K562 (cell line): ENCODE data around the gene MDN1. TPM values are rescaled to one million over a fixed set of nuclear protein-coding genes. Genes with fewer than 3 reads are reported as not detected.
A peak's percentile ranks its signal among the peaks of the same experiment; 100 is the strongest.

Experiments used
- ARNT ChIP-seq, 2 experiments: fragments of 450-650 bp; IDR thresholded peaks; 2 replicates each; pipeline ENCODE4 v1.6.1; 2016; ENCODE audit warnings: mild to moderate bottlenecking in 1 of 2
- CREB1 ChIP-seq, 2 experiments: sonication (generic) in 1 of 2; formaldehyde crosslinking in 1 of 2; IDR thresholded peaks; 2 replicates each; pipeline versions ENCODE4 v1.6.1 to v1.8.0; 2012 to 2022; ENCODE audit warnings: inconsistent platforms in 1 of 2, mild to moderate bottlenecking in 1 of 2, missing genetic modification reagents in 1 of 2, moderate library complexity in 1 of 2
- ELF2 ChIP-seq: fragments of 250-450 bp; sonication (Bioruptor Pico); IDR thresholded peaks from 2 replicates; pipeline ENCODE4 v1.5.0; 2021; ENCODE audit warnings: mild to moderate bottlenecking
- HEY1 ChIP-seq: fragments of 250-450 bp; sonication (Bioruptor Pico); IDR thresholded peaks from 2 replicates; pipeline ENCODE4 v1.5.0; 2020; ENCODE audit warnings: mild to moderate bottlenecking, moderate library complexity, borderline replicate concordance
- JUNB ChIP-seq: fragments of 450-650 bp; formaldehyde crosslinking; conservative IDR thresholded peaks from 2 replicates; pipeline ENCODE4 v1.4.0; 2020; ENCODE audit warnings: mild to moderate bottlenecking
- KAT7 ChIP-seq: sonication (generic); formaldehyde crosslinking; IDR thresholded peaks from 2 replicates; pipeline ENCODE4 v1.8.0; 2022; ENCODE audit warnings: missing genetic modification reagents, mild to moderate bottlenecking, borderline replicate concordance
- KLF13 ChIP-seq: fragments of 450-650 bp; IDR thresholded peaks from 2 replicates; pipeline ENCODE4 v1.6.1; 2016; ENCODE audit warnings: missing genetic modification characterization, low read depth, mild to moderate bottlenecking, missing compliant biosample characterization, moderate library complexity, borderline replicate concordance
- NR1H2 ChIP-seq: sonication (generic); formaldehyde crosslinking; IDR thresholded peaks from 2 replicates; pipeline ENCODE4 v1.4.0; 2020; ENCODE audit warnings: mild to moderate bottlenecking, missing genetic modification reagents
- PTBP1 ChIP-seq: fragments of 200-400 bp; formaldehyde crosslinking; IDR thresholded peaks from 2 replicates; pipeline ENCODE4 v1.6.1; 2017; ENCODE audit warnings: low read depth, low read length
- SIN3B ChIP-seq: fragments of 450-650 bp; IDR thresholded peaks from 2 replicates; pipeline ENCODE4 v1.6.1; 2017; ENCODE audit warnings: low read depth, mild to moderate bottlenecking, moderate library complexity
- SMAD3 ChIP-seq: fragments of 450-650 bp; formaldehyde crosslinking; conservative IDR thresholded peaks from 2 replicates; pipeline ENCODE4 v1.4.0; 2020; ENCODE audit warnings: mild to moderate bottlenecking
- SMC3 ChIP-seq: conservative IDR thresholded peaks from 2 replicates; pipeline ENCODE4 v1.6.1; 2011; ENCODE audit warnings: low read depth, low read length, improper control_type of control experiment; ENCODE audit not compliant: insufficient read depth
- TEAD4 ChIP-seq, 2 experiments: sonication (generic) in 1 of 2; formaldehyde crosslinking in 1 of 2; IDR thresholded peaks; 2 replicates each; pipeline versions ENCODE4 v1.6.1 to v1.8.0; 2012 to 2022; ENCODE audit warnings: borderline replicate concordance in 1 of 2, inconsistent platforms in 1 of 2, low read length in 1 of 2, mild to moderate bottlenecking in 1 of 2, missing genetic modification reagents in 1 of 2
- TRIM25 ChIP-seq: fragments of 450-650 bp; IDR thresholded peaks from 2 replicates; pipeline ENCODE4 v1.7.0; 2016; ENCODE audit warnings: borderline replicate concordance
- ZNF217 ChIP-seq: sonication (generic); formaldehyde crosslinking; IDR thresholded peaks from 2 replicates; pipeline ENCODE4 v1.8.0; 2022; ENCODE audit warnings: mild to moderate bottlenecking, missing genetic modification reagents
- polyA plus RNA-seq, 8 experiments: library from polyadenylated mRNA; depleted of rRNA in 4 of 8; stranded (reverse) in 5 of 8; unstranded in 3 of 8; fragments of >200 nt; fragmentation: Nextera tagmentation in 2 of 8; fragmentation: Illumina TruSeq in 1 of 8; extraction: Ambion mirVana in 2 of 8; extraction: Trizol in 1 of 8; gene quantifications; 2 replicates each; pipeline versions ENCODE4 v1.2.1 to v1.2.3, GENCODE V29; 2011 to 2014; ENCODE audit warnings: inconsistent platforms in 1 of 8, missing spikeins in 1 of 8
- total RNA-seq, 7 experiments: library from RNA; depleted of rRNA in 6 of 7; stranded (reverse); fragments of >200 nt in 6 of 7; fragmentation: Illumina TruSeq in 2 of 7; extraction: Trizol in 2 of 7; gene quantifications; 2 replicates each; pipeline versions ENCODE4 v1.2.1 to v1.2.3, GENCODE V29; 2011 to 2021; ENCODE audit warnings: low replicate concordance in 1 of 7
- TF ChIP-seq, protein P1 (sequence below), 2 experiments: fragments of 450-650 bp; IDR thresholded peaks; 2 replicates each; pipeline ENCODE4 v1.6.1; 2016
- TF ChIP-seq, protein P2 (sequence below): sonication (generic); formaldehyde crosslinking; IDR thresholded peaks from 2 replicates; pipeline ENCODE4 v1.8.0; 2023; ENCODE audit warnings: mild to moderate bottlenecking, missing genetic modification reagents
- TF ChIP-seq, protein P3 (sequence below): conservative IDR thresholded peaks from 2 replicates; pipeline ENCODE4 v1.6.1; 2011; ENCODE audit warnings: low read depth, mild to moderate bottlenecking, low read length; ENCODE audit not compliant: control insufficient read depth

MDN1 gene
- total and polyA plus RNA-seq, 9 of the 15 experiments (the other 6 are each of a cell fraction or from before 2014, with no cell fraction given), result 25.6 to 93.6 (median 43.0) TPM

- TF ChIP-seq, protein P1, sequence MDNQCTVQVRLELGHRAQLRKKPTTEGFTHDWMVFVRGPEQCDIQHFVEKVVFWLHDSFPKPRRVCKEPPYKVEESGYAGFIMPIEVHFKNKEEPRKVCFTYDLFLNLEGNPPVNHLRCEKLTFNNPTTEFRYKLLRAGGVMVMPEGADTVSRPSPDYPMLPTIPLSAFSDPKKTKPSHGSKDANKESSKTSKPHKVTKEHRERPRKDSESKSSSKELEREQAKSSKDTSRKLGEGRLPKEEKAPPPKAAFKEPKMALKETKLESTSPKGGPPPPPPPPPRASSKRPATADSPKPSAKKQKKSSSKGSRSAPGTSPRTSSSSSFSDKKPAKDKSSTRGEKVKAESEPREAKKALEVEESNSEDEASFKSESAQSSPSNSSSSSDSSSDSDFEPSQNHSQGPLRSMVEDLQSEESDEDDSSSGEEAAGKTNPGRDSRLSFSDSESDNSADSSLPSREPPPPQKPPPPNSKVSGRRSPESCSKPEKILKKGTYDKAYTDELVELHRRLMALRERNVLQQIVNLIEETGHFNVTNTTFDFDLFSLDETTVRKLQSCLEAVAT (IDR thresholded peaks at IDR 0.05), result no peak; a peak in 1 of 4 replicates
- TF ChIP-seq ZNF217 (CRISPR knock-in tag), result 0 out of 2 replicates have a peak, but pooled peaks have one; percentile 2
- no peak for TF ChIP-seq TEAD4 (IDR thresholded peaks at IDR 0.05; ENCODE audit: low read length)
- TF ChIP-seq TEAD4 (CRISPR knock-in tag; IDR thresholded peaks at IDR 0.05; ENCODE audit: borderline replicate concordance), result no peak
- peak; percentile 87; the same call in 1 of the 2 replicates for TF ChIP-seq KAT7
- TF ChIP-seq TRIM25, result 0 out of 2 replicates have a peak, but pooled peaks have one; percentile 59
- TF ChIP-seq, protein P2, sequence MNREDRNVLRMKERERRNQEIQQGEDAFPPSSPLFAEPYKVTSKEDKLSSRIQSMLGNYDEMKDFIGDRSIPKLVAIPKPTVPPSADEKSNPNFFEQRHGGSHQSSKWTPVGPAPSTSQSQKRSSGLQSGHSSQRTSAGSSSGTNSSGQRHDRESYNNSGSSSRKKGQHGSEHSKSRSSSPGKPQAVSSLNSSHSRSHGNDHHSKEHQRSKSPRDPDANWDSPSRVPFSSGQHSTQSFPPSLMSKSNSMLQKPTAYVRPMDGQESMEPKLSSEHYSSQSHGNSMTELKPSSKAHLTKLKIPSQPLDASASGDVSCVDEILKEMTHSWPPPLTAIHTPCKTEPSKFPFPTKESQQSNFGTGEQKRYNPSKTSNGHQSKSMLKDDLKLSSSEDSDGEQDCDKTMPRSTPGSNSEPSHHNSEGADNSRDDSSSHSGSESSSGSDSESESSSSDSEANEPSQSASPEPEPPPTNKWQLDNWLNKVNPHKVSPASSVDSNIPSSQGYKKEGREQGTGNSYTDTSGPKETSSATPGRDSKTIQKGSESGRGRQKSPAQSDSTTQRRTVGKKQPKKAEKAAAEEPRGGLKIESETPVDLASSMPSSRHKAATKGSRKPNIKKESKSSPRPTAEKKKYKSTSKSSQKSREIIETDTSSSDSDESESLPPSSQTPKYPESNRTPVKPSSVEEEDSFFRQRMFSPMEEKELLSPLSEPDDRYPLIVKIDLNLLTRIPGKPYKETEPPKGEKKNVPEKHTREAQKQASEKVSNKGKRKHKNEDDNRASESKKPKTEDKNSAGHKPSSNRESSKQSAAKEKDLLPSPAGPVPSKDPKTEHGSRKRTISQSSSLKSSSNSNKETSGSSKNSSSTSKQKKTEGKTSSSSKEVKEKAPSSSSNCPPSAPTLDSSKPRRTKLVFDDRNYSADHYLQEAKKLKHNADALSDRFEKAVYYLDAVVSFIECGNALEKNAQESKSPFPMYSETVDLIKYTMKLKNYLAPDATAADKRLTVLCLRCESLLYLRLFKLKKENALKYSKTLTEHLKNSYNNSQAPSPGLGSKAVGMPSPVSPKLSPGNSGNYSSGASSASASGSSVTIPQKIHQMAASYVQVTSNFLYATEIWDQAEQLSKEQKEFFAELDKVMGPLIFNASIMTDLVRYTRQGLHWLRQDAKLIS, result peak; percentile 68; the same call in 1 of the 2 replicates
- TF ChIP-seq HEY1 (CRISPR knock-in tag), result no peak
- TF ChIP-seq ELF2 (CRISPR knock-in tag), result no peak
- TF ChIP-seq PTBP1, result no peak
- TF ChIP-seq CREB1 (IDR thresholded peaks at IDR 0.05), result peak; percentile 98
- peak; percentile 99 for TF ChIP-seq CREB1 (CRISPR knock-in tag; IDR thresholded peaks at IDR 0.05)
- TF ChIP-seq SIN3B, result peak; percentile 83
- no peak for TF ChIP-seq KLF13 (tag)
- no peak for TF ChIP-seq JUNB (CRISPR knock-in tag)
- TF ChIP-seq, protein P3, sequence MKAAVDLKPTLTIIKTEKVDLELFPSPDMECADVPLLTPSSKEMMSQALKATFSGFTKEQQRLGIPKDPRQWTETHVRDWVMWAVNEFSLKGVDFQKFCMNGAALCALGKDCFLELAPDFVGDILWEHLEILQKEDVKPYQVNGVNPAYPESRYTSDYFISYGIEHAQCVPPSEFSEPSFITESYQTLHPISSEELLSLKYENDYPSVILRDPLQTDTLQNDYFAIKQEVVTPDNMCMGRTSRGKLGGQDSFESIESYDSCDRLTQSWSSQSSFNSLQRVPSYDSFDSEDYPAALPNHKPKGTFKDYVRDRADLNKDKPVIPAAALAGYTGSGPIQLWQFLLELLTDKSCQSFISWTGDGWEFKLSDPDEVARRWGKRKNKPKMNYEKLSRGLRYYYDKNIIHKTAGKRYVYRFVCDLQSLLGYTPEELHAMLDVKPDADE, result peak; percentile 81; the same call in 1 of the 2 replicates
- no peak for TF ChIP-seq NR1H2 (CRISPR knock-in tag)
- no peak for TF ChIP-seq SMC3
- TF ChIP-seq ARNT (IDR thresholded peaks at IDR 0.05), result peak in 1 of 2 experiments; percentile 23; a peak in 1 of 4 replicates
- no peak for TF ChIP-seq SMAD3 (CRISPR knock-in tag)
Measured at GRCh38 chr6:89819336-89820130, at the start of gene MDN1 (continued).
